GM10847 (cell line): ENCODE data around the gene PTPRN2.

ENCODE experiments used
- POLR2A ChIP-seq: IDR thresholded peaks from 2 replicates; pipeline ENCODE4 v1.6.1; 2011; ENCODE audit not compliant: insufficient read length; ENCODE audit errors: extremely low read depth

Gene PTPRN2

GRCh38 chr7:157994319-157994718, 593.3 kb downstream of the PTPRN2 start:
- TF ChIP-seq POLR2A = no peak

DNA sequence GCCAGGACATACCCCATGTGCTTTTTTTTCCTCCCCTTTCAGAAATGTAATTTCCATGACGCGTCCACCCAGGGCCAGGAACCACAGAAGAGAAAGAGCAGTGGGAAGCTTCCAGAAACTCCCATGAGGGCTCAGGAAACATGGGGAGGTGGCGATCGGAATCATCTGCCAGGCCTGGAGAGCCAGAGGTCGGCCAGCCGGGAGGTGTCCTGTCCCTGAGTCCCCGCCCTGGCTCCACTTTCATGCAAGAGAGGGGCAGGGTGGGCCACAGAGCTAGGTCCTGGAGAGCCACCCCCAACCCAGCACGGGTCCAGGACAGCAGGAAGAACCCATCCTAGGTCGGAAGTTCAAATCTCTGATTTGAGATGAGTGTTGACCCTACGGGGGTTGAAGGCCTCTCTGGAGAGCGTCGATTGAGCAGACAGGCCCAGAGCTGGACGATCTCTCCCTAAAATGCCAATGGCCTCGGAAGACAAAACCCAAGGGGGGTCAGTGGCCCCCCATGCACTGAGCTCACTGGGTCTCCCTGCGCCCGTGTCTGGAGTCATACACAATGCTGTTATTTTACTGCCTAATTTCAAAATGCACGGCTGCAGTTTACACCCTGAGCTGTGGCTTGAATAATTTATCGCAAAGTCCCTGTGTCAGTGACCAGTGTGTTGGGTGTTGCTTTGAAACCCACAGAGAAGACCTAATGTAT, 594.1 kb downstream of the PTPRN2 start:
- TF ChIP-seq POLR2A = no peak

- no peak for TF ChIP-seq POLR2A
These were observed 595.0 kb downstream of the PTPRN2 start for GRCh38 chr7:157992511-157993160.

DNA sequence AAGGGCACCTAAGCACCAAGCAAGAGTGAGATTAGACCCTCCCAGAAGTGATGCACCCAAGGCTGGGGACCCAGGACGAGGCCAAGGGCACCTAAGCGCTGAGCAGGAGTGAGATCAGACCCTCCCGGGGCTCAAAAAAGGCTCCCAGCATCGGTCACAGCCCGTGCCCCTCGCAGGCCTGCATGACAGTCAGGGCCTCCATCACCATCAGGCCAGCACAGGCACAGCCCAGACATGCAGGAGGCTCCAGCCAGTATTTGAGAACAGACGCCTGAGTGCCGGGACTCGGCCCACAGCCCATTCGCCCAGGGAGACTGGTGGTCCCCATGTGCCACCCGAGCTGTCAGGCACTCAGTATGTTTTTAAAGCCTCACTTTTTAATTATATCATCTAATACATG, 595.9 kb downstream of the PTPRN2 start:
- no peak for TF ChIP-seq POLR2A

- TF ChIP-seq POLR2A = no peak
These were observed 596.3 kb downstream of the PTPRN2 start for GRCh38 chr7:157991351-157991750.

GRCh38 chr7:157990881-157991250, 596.8 kb downstream of the PTPRN2 start:
- TF ChIP-seq POLR2A = no peak

DNA sequence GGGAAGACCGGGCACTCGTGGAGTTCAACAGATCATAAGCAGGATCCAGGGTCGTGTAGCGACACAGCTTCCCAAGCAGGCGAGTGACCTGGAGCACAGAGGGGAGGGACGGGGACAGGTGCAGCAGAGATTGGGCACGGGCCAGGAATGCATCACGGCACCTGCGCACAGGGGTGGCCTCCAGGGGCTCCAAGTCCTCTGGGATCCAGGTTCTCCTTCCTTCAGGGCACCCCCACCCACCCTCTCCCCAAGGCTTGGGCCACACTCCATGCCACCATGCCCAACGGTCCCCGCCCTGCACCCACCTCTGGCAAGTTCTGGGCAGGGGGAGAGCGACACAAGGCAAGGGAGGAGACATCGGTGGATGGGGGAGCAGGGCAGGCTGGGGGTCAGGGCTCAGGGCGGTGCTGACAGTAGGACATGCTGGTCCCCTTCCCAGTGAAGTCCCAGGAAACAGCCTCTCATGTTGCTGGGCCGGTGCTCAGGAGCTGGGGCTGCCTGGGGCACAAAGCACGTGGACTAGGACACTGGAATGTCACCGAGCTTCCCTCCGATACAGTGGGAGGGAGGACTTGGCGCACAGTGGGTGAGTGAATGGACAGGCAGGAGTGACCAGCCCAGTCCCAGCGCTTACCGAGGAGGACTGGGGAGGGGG, 597.3 kb downstream of the PTPRN2 start:
- TF ChIP-seq POLR2A = no peak

DNA sequence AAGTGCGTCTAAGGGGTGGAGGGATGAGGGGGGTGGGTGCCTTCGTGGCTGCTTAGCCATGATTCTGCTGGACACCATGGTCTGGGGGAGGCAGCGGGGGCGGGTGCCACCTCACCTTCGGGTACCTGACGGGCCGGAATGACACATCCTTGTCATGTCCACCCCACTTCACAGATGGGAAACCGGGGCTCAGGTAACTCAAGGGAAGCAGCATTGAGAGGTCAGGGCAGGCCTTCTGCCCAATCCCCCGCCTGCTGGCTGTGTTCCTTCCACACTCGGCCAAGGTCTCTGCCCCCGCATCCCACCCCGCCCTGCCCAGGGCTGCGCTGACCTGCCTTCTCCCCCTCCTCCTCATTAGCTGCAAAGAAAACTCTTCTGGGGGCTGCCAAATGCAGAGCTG, 598.0 kb downstream of the PTPRN2 start:
- no peak for TF ChIP-seq POLR2A

GRCh38 chr7:157987906-157988305, 599.7 kb downstream of the PTPRN2 start:
- no peak for TF ChIP-seq POLR2A

DNA sequence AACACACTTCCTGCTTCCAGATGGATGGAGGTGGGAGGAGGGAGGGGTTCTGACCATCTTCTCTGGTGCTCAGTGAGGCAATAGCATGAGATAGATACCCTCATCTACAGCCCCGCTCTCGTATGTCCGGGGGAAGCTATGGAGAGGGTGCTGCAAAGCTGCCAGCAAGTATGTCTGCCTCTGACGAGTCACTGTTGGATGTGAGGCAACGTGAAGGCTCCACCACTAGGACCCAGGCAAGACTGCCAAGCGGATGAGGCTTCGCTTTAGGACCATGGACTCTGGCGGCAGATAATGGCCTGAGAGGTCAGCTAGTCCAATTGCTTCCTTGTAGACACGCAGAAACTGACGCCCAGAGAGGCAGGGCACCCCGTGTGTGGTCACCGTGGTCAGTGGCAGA, 601.6 kb downstream of the PTPRN2 start:
- no peak for TF ChIP-seq POLR2A

DNA sequence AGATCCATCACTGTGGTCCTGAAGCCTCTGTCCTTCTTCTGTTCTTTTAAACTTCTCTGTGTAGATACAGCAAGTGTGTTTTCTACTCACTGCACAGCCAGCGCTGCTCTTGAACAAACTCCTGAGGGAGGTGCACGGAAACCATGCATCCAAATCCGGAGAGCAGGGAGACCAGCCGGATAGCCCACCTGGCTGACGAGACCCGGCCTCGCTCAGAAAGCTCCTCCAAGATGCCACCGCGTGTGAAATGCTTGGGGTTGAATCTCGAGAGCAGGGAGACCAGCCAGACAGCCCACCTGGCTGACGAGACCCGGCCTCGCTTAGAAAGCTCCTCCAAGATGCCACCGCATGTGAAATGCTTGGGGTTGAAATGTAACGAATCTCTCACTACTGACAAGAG, 602.0 kb downstream of the PTPRN2 start:
- TF ChIP-seq POLR2A = no peak

DNA sequence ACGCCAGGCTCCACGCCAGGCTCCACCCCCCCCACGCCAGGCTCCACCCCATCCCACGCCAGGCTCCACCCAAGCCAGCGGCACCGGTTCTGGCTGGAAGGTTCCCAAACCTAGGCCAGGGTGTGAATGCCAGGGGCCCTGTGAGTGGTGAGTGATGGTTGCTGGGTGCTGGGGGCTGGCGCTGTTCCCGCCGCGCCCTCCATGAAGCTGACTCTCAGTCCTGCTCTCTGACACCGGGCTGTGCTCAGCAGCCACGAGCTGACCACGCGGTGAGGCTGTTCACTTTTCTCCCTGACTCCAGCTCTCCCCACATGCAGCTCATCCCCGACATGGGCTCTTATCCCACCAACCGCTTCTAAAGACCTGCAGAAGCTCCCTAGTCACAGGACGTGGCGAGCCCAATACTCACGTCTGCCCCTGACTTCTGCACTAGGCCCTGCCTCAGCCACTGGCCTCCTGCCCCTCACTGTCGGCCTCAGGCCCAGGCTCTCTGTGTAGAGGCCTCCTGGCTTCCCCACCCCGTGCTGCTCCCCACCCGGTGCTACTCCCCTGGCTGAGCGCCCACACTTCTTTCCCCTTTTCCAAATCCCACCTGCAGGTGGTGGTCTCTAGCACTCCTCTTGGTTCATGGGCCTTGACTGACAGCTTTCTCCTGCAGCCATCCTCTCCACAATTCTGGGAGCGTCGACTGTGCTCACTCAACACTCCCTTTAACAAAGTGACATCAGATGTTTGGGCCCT, 603.0 kb downstream of the PTPRN2 start:
- TF ChIP-seq POLR2A = no peak

DNA sequence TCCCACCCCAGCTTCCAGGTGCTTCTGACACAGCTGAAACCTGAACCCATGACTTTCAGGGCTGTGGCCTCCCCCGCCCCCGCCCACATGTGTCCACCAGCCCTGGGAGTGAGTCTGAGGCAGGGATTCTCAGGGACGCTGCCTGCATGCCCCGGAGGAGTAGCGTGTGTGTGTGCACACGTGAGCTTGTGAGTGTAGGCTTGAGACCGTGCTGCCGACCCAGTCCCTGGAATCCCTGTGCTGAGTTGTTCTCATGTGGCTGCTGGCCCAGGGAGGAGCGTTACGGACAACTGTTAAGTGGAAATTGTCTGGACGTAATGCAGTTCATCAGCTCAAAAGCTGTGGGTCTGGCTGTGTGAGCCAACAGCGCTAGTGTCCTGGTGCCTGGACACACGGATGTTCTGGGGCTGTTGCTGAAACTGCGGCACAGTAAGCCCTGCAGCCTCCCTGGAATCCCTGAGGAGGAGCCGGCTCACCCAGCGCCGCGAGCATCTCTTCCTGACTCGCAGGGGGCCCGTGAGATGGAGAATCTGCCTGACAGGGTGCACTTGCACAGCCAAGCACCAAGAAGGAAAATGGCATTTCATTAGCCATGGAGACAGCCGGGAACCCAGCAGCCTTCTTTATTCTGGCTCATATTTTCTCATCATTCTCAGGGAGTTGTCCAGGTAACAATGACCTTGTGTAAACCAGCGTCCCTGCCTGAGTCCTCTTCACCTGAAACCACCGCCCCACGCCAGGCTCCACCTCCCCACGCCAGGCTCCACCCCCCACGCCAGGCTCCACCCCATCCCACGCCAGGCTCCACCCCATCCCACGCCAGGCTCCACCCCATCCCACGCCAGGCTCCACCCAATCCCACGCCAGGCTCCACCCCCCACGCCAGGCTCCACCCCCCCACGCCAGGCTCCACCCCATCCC, 603.9 kb downstream of the PTPRN2 start:
- TF ChIP-seq POLR2A = no peak

GRCh38 chr7:157981778-157982177, 605.8 kb downstream of the PTPRN2 start:
- TF ChIP-seq POLR2A = no peak

- TF ChIP-seq POLR2A = no peak
These were observed 606.8 kb downstream of the PTPRN2 start for GRCh38 chr7:157980774-157981173.
